Fibroblast of gingiva (primary cell): Measurements from ENCODE around the gene CHRM5.

Experiments used
- DNase-seq: peaks from one replicate; pipeline ENCODE4 v3.0.0-alpha.2; 2011; ENCODE audit warnings: low read depth

Gene CHRM5, protein sequence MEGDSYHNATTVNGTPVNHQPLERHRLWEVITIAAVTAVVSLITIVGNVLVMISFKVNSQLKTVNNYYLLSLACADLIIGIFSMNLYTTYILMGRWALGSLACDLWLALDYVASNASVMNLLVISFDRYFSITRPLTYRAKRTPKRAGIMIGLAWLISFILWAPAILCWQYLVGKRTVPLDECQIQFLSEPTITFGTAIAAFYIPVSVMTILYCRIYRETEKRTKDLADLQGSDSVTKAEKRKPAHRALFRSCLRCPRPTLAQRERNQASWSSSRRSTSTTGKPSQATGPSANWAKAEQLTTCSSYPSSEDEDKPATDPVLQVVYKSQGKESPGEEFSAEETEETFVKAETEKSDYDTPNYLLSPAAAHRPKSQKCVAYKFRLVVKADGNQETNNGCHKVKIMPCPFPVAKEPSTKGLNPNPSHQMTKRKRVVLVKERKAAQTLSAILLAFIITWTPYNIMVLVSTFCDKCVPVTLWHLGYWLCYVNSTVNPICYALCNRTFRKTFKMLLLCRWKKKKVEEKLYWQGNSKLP

DNA sequence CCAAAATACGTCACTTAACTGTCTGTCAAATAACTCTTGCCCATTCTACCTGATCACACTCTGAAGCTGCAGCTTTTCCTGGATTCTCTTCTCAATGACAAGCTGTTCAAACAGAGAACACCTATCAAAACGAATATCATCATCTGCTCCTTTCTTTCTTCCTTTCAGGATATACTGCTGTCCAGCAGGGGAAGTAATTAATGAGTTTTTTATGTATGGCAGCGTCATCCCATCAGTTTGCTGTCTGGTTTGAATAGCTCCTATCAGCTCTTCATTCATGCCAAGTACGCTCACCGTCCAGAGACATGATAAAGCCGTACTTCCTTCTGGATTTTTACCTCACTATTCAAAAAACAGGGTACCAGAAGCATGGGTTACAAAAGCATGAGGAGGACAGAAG is at the start of gene CHRM5:
Gene CHRM5 (plus strand): TSS at position 274 of the 400 bp plus-strand sequence. CDS start 94,221 bp downstream, outside the sequence.
- no peak for DNase-seq

DNA sequence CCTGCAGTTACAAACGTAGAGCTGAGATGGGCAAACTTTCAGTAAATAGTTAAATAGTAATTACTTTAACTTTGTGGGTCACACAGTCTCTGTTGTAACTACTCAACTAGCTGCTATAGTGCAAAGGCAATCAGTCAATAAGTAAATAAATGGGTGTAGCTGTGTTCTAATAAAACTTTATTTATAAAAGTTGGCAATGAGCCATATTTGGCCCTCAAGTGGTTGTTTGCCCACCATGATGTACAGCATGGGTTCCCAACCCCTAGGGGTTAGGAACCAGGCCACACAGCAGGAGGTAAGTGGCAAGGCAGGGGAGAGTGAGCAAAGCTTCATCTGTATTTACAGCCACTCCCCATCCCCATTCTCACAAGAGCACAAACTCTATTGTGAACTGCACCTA is 44.9 kb upstream of the CHRM5 start:
- DNase-seq, result no peak

DNA sequence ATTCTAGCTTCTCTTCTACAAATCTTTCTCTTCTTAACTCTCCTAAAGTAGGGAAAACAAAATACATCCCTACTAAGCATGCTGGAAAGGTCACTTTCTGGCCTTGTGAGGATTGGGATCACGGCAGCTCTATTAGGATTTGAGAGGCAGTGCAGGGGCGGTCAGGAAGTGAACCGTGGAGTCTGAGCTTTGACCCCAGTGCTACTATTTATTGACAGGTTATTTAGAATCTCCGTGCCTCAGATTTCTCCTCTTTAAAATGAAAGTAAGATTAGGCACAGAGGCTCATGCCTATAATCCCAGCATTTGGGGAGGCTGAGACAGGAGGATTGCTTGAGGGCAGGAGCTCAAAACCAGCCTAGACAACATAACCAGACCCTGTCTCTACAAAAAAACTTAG is 42.0 kb upstream of the CHRM5 start:
- DNase-seq, result no peak

DNA sequence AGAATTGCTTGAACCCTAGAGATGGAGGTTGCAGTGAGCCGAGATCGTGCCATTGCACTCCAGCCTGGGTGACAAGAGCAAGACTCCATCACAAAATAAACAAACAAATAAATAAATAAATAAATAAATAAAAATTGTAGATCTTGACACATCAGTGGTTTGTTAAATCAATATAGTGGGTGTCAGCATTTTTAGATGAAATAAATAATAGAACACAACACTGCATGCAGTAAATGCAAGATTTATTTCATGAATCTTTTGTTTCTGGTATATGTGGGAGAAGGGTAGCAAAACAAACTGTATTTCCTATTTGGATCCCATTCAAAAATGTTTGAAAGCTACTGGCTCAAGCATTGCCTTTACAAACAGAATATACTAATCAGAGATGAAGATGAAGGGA is 35.6 kb upstream of the CHRM5 start:
- DNase-seq, result no peak

DNA sequence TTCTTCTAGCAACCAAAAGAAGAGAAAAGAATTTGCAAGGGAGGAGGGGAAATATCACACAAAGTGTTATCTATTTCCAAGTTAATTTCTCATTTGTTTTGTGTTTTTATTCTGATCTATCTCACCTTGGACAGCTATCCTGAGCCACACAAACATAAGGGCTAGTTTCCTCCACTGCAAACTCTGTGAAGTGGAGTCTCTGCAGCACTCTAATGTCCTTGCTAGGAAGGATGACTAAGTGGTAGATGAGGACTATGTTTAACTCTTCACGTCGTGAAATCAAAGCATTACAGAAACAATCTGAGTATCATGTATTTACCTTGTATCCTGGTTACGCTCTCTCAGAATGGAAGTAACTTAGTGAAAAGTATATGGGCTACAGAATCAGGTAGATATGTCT is 33.9 kb upstream of the CHRM5 start:
- DNase-seq, result no peak

DNA sequence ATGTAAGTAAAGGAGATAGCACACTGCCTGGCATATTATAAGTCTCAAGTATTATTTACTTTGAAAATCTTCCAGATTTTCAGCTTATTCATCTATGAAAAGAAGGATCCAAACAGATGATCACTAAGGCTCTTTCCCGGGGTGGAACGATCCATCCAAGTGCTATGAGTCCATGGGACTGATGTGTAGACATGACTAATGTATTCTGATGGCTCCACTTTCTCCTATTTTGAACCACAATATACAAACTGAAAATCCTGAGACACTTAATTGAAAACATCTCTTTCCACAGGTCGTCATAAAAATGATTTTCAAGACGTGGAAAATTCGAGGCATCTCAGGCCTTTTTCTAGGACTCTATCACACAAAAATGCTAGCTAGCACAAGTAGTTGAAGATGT is 33.4 kb upstream of the CHRM5 start:
- peak; percentile 32 for DNase-seq

DNA sequence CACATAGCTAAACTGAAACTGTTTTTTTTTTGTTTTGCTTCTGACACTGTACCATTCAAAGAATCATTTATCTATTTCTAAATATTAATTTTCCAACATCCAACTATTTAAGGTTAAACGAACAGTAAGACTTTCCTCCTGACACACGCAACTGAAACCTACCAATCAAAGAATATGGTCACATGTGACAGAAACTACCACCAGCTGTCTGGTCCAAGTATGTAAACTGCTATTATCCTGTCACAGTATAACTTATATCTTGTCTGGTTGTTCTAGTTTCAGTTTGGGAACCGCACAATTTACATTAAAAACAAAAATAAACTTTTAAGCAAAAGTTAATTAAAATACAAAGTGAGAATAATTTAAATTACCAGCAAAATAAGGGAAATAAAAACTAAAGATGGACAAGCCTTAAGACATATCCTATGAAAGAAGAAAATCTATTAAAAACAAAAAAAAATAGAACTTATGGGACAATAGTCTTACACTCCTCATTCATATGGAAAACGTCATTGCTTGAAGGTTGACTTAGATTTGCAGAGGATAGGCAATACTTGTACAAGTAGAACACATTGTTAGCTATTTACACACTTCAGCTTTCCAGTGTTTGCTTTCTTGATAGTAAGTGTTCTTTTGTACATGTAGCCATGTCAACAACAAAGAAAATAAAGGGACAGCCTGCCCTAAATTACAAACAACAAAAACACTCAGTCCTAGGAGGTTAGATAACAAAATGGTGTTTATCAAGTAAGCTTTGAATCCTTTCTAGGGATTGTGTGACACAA is 26.8 kb upstream of the CHRM5 start:
- no peak for DNase-seq

DNA sequence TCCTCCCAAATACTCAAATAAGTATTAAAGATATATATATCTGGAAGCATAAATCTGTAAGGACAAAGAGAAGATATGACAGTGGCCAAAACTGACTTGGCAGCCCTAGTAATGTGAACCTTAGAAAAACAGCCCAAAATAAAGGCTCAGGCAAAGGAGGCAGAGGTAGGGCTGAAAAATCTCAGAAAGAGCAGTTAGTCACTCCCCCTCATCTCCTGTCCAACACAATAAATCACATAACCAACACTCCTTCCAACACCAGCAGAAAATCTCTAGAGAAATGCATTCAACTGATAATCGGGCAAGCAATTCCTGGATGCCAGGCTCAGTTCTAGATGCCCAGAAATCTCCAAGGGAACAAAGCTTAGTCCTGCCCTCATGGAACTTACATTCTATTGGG is 22.1 kb upstream of the CHRM5 start:
- DNase-seq, result no peak

DNA sequence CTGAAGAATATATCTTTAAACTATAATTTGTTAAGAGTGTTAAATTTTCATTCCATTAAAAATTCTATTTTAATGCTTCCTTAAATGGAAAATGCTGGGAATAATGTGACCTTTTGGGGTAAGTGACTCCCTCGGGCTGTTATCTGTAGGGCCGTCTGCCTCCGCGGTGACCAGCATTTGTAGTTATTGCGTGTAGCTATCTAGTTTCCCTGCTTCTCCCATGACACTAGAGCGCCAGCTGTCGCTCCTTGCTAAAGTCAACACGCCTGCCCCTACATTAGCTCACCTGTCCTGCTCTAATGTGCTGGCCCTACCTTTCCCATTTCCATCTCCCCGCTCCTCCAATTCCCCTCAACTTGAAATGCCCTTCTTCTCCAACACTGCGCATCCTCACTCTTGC is 12.4 kb upstream of the CHRM5 start:
- no peak for DNase-seq

DNA sequence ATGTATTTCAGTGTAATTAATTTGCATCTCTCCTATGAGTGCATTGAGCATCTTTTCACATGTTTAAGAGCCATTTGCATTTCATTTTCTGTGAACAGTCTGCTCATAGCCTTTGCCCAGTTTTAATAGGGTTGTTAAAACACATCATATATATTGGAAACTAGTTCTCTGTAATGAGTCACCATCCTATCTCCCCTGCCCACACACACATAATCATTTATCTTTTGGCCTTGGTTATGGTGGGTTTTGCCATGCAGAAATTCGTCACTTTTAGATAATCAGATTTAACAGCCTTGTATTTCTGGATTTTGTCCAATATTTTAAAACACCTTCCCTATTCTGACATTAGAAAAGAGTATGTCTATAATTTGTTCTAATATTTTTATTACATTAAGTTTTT is 11.9 kb upstream of the CHRM5 start:
- DNase-seq, result no peak

DNA sequence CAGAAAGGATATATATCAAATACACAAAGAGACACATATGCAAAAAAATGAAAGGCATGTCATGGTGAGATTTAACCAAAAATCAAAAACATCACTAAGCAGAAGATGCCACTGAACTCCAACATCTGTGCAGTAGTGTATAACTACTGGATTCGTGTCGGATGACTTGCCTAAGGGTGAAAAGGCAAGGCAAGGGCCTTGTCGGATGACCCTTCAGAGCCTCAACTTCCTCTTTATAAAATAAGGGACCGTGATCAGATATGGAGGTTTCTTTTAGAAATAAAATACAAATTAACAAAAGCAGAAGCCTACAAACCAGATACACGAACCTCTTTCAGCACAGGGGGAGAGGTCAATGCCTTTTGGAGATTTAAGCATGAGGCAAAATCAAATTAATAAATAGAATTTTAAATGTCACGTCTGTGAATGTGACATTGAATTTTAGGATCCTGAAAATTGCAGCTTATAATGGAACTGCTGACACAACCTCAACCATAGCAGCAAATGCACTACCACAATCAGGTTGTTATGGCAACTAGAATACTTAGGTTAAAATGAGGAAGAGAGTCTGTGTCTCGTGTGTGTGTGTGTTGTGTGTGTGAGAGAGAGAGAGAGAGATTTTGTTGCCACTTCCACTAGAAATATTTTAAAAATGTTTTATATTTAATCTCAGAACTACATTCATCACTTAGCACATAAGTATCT is 8.3 kb upstream of the CHRM5 start:
- DNase-seq, result no peak

DNA sequence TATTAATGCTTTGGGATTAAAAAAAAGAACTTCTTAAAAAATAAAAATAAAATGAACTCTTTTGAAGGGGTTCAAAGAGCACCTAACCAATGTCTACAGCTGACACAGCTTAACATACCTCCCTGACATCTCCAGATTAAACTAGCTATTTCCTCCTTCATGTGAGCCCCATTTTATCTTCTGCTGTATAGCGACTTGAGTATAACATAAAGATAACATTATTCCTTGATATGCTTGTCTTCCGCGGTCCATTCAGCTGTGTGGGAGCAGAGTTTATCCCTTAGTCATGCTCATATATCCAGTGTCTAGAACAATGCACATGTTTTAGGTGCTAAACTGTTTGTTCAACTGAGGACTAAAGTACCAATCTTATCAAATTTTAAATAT is 7.8 kb upstream of the CHRM5 start:
- no peak for DNase-seq

DNA sequence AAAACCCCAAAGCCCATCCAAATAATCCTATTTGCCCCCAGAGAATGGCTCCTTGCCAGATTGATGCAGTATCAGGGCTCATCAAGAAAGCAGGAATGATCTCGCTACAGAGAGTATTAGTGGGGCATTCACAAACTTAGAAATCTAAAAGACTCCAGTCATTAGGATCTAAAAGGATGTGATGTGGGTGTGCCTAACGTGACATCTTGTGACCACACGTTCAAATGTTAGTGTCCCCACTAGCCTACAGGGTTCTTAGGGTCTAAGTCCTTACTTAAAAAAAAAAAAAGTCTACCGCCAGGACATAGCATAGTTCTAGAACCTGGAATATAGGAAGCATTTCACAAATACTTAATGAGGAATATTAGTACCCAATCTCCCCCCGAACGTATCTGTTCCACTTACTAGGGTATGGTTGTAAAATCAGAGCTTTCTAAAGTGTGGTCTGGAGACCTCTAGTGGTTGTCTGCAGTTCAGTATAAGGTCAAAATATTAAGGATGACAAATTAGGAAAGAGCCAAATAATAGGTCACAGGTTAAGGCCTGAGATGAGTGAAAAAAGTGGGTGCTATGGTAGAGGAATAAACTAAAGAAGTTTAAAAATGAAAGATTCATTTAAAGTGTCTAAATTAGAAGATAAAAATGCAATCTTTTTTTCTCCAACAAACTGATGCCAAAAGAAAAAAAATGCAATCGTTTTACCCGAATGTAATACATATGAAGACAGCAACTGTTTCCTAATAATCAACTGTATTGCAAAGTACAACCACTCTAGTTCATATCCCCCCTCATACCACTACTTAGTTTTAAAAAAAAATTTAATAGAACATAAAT is 4.2 kb upstream of the CHRM5 start:
- peak; percentile 21 for DNase-seq

DNA sequence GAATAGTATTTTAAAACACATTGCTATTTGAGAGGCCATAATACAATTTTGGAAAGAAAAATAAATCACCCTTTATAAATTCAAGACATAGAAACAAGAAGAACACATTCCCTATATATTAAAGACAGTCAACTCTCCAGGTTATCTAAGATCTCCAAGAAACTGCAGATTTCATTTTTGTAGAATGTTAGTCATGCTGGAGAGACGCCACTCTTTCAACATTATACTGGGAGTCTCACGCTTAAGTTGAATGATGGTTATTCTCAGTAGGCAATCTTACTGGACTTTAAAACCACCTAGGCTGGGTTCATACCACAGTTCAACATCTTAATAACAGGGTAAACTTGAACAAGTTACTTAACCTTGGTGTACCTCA is 3.6 kb upstream of the CHRM5 start:
- DNase-seq, result no peak

DNA sequence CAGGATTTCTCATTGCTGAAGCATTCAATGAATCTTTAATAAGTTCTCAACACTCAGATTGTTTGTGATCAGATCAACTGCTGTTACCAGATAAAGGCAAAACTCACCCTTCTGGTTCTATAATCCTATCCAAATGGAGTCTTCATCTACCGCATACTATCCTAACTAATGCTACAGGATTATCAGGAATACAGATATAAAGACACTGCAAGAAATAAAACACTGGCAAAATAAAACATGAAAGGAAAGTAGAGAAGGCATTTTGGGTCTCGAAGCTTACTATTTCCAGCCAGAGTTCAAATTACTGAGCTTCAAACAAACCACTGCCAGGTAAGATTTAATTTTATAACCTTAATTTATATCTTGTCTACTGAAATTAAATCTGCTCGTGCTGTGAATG is 524 bp downstream of the CHRM5 start:
- no peak for DNase-seq

DNA sequence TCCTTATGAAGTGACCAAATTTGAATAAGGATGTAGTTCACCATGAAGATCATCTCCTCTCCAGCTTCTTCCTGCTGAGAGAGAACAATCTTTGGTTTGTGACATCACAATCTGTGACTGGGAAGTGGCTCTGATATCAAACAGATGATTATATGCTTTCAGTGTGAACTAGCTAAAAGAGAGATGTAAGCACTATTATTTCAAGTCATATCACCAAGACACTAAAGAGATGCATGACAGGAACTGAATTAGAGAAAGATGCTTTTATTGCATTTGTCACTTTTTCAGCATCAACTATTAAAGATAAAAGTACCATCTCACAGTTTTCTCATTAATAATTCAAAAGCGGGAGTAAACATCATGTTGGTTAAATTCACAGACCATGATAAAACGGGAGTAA is 3.5 kb downstream of the CHRM5 start:
- no peak for DNase-seq

DNA sequence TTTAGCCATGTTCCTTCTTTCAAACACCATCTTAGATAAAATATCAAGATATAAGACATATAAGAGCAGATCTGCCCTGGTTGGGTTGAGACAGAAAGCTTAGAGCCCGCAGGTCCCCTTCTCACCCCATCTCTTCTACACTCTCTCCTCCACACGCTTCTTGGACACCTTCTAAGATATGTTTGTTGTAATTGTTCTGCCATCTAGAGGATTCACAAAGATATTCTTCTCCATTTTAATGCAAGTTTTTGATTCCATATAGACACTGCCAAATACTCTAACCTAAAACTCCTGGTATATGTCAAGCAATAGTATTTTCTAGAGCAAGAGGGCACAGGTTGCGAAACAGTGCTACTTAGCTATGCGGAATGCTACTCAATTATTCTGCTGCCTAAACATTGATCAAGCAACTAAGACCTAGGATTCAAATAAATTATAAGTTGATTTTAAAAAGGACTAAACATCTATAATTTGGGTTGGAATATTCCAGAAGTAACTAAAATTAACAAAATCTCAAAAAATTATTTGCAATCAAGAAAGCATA is 6.8 kb downstream of the CHRM5 start:
- DNase-seq, result peak; percentile 24

DNA sequence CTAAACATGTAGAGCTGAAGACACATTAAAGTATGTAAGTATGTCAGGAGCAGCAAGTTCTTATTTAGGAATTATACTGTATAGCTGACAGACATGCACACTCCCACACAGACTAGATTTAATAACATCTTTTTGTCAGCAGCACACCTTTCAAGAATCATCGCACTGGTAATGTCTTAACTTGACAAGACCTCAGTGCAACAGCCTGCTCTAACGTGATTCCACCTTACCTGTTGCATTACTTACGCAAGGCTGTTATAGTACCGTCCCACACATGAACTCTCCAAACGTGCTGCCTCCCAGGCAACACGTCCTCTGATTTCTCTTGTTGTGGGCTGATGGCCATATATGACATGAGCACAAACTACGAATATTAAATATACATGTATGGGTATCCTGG is 11.9 kb downstream of the CHRM5 start:
- DNase-seq, result no peak

DNA sequence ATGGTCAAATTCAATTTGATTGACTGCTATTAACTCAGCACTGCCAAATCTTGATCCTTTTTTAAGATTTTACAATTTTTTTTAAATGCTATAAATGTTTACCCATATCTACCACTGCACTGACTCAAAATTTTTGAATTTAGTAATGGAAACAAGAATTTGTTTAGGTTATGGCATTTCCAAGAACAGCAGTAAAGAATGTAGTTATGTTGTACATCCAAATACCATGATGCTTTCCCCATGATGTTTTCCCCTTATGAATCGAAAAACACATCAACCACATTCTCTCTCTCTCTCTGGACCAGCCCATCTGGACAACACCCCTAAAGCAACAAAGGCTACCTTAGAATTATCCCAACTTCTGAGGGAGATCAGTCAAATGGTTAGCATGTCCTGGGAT is 14.2 kb downstream of the CHRM5 start:
- DNase-seq, result no peak

DNA sequence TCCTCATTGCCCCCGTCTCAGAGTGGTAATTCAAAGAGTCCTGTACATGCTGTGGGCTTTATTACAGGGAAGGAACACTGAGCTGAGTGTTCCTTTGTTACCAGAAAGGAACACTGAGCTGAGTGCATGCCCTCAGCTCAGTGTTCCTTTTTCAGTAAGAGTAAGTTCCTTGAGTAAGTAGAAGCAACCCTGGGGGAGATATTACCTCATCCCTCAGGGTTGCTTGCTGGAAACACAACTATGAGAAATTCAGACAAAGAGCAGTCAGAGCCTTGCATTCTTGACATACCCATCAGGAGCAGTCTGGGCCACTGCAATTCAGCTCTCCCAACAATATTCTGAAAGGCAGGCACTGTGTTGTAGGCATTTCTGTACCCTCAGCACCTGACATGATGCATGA is 17.0 kb downstream of the CHRM5 start:
- DNase-seq, result peak; percentile 64

DNA sequence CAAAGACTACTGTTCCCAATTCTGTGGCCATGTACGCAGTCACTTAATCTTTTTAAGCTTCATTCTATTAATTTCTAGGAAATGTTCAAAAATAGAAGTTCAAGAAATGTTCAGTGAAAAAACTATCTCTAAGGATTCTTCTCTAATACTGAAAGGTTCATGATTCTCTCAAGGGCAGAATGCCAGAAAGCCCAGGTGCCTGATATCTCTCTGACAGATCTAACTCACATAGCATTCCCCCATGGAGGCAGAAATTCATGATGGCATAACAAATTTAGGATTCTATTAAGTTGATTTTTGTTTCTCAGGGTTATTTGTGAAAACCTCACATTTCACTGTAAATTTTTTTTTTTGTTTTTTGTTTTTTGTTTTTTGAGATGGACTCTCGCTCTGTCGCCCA is 17.5 kb downstream of the CHRM5 start:
- no peak for DNase-seq

DNA sequence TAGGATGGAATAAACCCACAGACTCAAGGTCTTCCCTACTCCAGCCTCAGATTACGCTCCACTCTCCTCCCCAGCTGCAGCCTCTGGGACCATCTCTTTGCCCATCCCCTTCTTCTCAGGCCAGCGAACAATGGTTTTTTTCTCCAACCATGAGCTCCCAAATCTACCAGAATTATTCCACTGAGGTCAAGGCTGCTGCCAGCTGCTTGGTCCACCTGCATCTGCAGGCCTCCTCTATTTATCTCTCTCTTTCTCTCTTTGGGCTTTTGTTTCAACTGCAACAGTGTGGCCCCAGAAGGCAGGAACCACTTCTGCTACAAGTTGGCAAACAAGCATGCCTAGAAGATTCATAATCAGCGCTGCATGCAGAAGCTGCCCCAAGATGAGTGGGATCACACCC is 19.1 kb downstream of the CHRM5 start:
- no peak for DNase-seq
